DOHH2 (cell line): ENCODE measurements around the gene SNX17.

Experiments
- EZH2phosphoT487 ChIP-seq: fragments of 200-600 bp; sonication (generic); IDR thresholded peaks from 2 replicates; pipeline ENCODE4 v1.6.1; 2017; ENCODE audit warnings: borderline replicate concordance, mild to moderate bottlenecking, antibody characterized with exemption, low read length, moderate library complexity, mixed read lengths
- TF ChIP-seq, protein P1 (sequence below): fragments of 200-600 bp; sonication (generic); IDR thresholded peaks from one replicate; pipeline ENCODE4 v1.5.1; 2014; ENCODE audit warnings: antibody characterized with exemption, mild to moderate bottlenecking, low read depth, low read length; ENCODE audit not compliant: poor library complexity, severe bottlenecking

DNA sequence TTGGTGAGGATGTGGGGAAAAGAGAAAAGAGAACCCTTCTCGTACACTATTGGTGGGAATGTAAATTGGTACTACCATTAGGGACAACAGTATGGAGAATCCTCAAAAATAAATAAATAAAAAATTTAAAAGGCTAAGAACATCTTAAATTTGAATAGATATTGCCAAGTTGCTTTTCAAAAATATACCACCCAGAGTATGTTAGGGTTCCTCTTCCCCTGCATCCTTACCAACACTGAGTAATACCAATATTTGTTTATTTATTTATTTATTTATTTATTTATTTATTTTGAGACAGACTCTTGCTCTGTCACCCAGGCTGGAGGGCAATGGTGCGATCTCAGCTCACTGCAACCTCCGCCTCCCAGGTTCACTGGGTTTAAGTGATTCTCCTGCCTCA, 52.5 kb downstream of the SNX17 start:
- TF ChIP-seq, protein P1, sequence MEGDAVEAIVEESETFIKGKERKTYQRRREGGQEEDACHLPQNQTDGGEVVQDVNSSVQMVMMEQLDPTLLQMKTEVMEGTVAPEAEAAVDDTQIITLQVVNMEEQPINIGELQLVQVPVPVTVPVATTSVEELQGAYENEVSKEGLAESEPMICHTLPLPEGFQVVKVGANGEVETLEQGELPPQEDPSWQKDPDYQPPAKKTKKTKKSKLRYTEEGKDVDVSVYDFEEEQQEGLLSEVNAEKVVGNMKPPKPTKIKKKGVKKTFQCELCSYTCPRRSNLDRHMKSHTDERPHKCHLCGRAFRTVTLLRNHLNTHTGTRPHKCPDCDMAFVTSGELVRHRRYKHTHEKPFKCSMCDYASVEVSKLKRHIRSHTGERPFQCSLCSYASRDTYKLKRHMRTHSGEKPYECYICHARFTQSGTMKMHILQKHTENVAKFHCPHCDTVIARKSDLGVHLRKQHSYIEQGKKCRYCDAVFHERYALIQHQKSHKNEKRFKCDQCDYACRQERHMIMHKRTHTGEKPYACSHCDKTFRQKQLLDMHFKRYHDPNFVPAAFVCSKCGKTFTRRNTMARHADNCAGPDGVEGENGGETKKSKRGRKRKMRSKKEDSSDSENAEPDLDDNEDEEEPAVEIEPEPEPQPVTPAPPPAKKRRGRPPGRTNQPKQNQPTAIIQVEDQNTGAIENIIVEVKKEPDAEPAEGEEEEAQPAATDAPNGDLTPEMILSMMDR = no peak
- TF ChIP-seq EZH2phosphoT487 = no peak
